Measurements from ENCODE around the gene AURKB.

DNA sequence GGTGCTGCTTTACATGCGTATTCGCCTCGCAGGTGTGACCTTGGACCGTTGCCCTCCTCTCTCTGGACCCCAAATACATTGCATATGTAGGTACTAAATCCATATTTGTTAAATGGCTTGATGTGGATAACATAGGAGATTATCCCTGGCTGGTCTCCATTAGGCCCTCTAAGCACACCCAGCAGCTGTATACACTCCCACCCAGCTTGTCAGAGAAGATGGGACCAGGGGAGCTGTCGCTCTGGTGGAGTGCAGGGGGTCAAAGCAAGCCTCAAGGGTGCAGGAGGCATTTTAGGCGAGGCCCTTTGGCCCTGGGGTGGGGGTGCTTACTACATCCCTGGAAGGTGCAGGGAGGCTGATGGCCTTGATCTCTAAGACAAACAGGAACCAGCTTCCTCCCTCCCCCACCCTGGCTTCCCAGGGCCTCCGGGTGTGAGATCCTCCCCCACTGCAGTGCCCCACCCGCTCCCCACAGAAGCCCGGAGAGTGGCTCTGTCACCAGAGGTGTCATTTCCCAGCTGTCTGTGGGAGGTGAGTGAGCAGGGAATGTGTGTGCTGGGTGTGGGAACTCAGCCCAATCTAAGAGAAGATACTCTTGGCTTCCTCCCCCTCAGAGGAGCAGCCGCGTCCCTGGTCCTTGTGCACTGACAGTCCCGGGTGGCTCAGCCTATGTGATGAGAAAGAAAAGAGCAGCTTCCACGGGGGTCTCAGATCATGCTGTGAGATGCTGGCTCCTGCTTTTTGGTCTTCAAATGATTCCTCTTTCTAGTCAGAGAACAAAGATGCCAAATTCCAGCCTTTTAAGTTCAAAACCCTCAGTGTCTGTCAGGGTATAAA, 46.2 kb downstream of the AURKB start:
- TF ChIP-seq EZH2 (IDR thresholded peaks at IDR 0.05; ENCODE audit: borderline replicate concordance, insufficient read depth, low read depth, low read length, poor library complexity, severe bottlenecking) = no peak
- TF ChIP-seq, protein P1, sequence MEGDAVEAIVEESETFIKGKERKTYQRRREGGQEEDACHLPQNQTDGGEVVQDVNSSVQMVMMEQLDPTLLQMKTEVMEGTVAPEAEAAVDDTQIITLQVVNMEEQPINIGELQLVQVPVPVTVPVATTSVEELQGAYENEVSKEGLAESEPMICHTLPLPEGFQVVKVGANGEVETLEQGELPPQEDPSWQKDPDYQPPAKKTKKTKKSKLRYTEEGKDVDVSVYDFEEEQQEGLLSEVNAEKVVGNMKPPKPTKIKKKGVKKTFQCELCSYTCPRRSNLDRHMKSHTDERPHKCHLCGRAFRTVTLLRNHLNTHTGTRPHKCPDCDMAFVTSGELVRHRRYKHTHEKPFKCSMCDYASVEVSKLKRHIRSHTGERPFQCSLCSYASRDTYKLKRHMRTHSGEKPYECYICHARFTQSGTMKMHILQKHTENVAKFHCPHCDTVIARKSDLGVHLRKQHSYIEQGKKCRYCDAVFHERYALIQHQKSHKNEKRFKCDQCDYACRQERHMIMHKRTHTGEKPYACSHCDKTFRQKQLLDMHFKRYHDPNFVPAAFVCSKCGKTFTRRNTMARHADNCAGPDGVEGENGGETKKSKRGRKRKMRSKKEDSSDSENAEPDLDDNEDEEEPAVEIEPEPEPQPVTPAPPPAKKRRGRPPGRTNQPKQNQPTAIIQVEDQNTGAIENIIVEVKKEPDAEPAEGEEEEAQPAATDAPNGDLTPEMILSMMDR (IDR thresholded peaks at IDR 0.05) = no peak

Measured in B cell (primary cell).